Gastroesophageal sphincter (tissue), 4 donors: Measurements from ENCODE around the gene METTL2A. TPM values are rescaled to one million over a fixed set of nuclear protein-coding genes. Genes with fewer than 3 reads are reported as not detected.
"Not testable (repeated sequence)": the region's sequence is repeated elsewhere in the genome, so short reads cannot be mapped to it uniquely, and the experiment has no call there.

Experiments used
- ATAC-seq: fragments of 150-250 bp; one replicate; pipeline ENCODE4 v1.9.1; 2016; ENCODE audit warnings: mild to moderate bottlenecking, moderate library complexity
- H3K27ac ChIP-seq, 4 donors: fragments of 200-600 bp; sonication (generic) in 3 of 4; 1 replicate in 3 of 4; 2 replicates in 1 of 4; pipeline ENCODE4 v1.5.1; 2016 to 2019
- H3K27me3 ChIP-seq: fragments of 200-600 bp; sonication (generic); one replicate; pipeline ENCODE4 v1.5.1; 2019
- H3K36me3 ChIP-seq, 2 donors: fragments of 200-600 bp; sonication (generic); one replicate each; pipeline ENCODE4 v1.5.1; 2019; ENCODE audit warnings: control low read depth in 1 of 2
- H3K4me1 ChIP-seq, 3 donors: fragments of 200-600 bp; sonication (generic); 1 replicate in 2 of 3; 2 replicates in 1 of 3; pipeline ENCODE4 v1.5.1; 2016 to 2019; ENCODE audit warnings: control low read depth in 2 of 3
- H3K4me3 ChIP-seq, 2 donors: fragments of 200-600 bp; sonication (generic); one replicate each; pipeline ENCODE4 v1.5.1; 2019; ENCODE audit warnings: mild to moderate bottlenecking in 1 of 2, moderate library complexity in 1 of 2
- H3K9me3 ChIP-seq, 3 donors: fragments of 200-600 bp; sonication (generic); one replicate each; pipeline ENCODE4 v1.5.1; 2017 to 2019; ENCODE audit warnings: control low read depth in 2 of 3
- WGBS, 2 donors: methylation state at CpG; one replicate each; pipeline ENCODE4 v1.1.5; 2018; ENCODE audit warnings: low coverage in 1 of 2; 5-methylcytosine and 5-hydroxymethylcytosine counted together
- small RNA-seq, 4 donors: library from RNA; depleted of rRNA; stranded (forward); fragments of <200 nt; gene quantifications; one replicate each; pipeline ENCODE3, GENCODE V24; 2016
- total RNA-seq, 4 donors: library from RNA; depleted of rRNA; stranded (reverse); fragments of >200 nt; gene quantifications; one replicate each; pipeline ENCODE4 v1.1.0, GENCODE V29; 2016

The METTL2A gene
- total RNA-seq, 4 donors from 2014 or later, result 12.1 to 18.2 (median 15.9) TPM

GRCh38 chr17:62493049-62493655, 69.5 kb downstream of the METTL2A start:
- WGBS, 2 donors, result 82 to 87% methylated on average over 4 to 5 of the region's 5 CpGs
- not testable (repeated sequence) for H3K27ac ChIP-seq, ATAC-seq, H3K36me3 ChIP-seq, H3K9me3 ChIP-seq, H3K4me3 ChIP-seq, H3K27me3 ChIP-seq
- H3K4me1 ChIP-seq, result peaks cover 0 to 33% (median 0%) of the 10 kb centered on the region in 3 donors

GRCh38 chr17:62494073-62494472, 70.4 kb downstream of the METTL2A start:
- 94 to 100% methylated on average over 2 to 5 of the region's 7 CpGs for WGBS, 2 donors
- H3K27me3 ChIP-seq, H3K4me3 ChIP-seq, ATAC-seq, H3K36me3 ChIP-seq, H3K27ac ChIP-seq, H3K9me3 ChIP-seq: not testable (repeated sequence)
- peaks cover 0 to 35% (median 0%) of the 10 kb centered on the region in 3 donors for H3K4me1 ChIP-seq

- H3K4me1 ChIP-seq, result peaks cover 0 to 45% (median 0%) of the 10 kb centered on the region in 3 donors
- H3K4me3 ChIP-seq, H3K9me3 ChIP-seq, H3K27me3 ChIP-seq, ATAC-seq, H3K36me3 ChIP-seq, H3K27ac ChIP-seq: not testable (repeated sequence)
- 79 to 98% methylated on average over 3 to 4 of the region's 4 CpGs for WGBS, 2 donors
Observed at GRCh38 chr17:62496344-62496743, 72.6 kb downstream of the METTL2A start.

- H3K4me1 ChIP-seq, result peaks cover 0 to 32% (median 0%) of the 10 kb centered on the region in 3 donors
- not testable (repeated sequence) for ATAC-seq, H3K27ac ChIP-seq, H3K9me3 ChIP-seq, H3K27me3 ChIP-seq, H3K4me3 ChIP-seq, H3K36me3 ChIP-seq
- 88 to 97% methylated on average over 6 of the region's 8 CpGs for WGBS, 2 donors
Observed at GRCh38 chr17:62498796-62499195, 75.1 kb downstream of the METTL2A start.

Small RNAs within 50 kb of the gene (small RNA-seq; reads per million reads assigned to genes)
- gene RNU7-52P, result 0 reads per million in 4 donors

Other genes with a start within 250 kb of the METTL2A start
- gene EFCAB3, start 43.3 kb upstream of the METTL2A start, total RNA-seq, result not detected
- 10 to 100 TPM; 42.7 to 69.4 (median 51.3) TPM for gene TLK2, start 54.9 kb downstream of the METTL2A start, total RNA-seq
- gene MRC2, start 203.8 kb downstream of the METTL2A start, total RNA-seq, result 10 to 100 TPM; 23.3 to 59.8 (median 39.9) TPM